Measurements from ENCODE around the gene STRADA. TPM values are rescaled to one million over a fixed set of nuclear protein-coding genes. Genes with fewer than 3 reads are reported as not detected.

The STRADA gene
- total and polyA plus RNA-seq, 3 experiments from 2014 or later: 22.8 to 57.2 (median 56.7) TPM

GRCh38 chr17:63753215-63753614, 11.6 kb upstream of the STRADA start:
- Histone ChIP-seq H3K4me3 (ENCODE audit: low read length) (no peak overlapping the region), H3K27me3 (ENCODE audit: insufficient read depth, low read length, poor library complexity, severe bottlenecking) (no peaks in the 10 kb centered on the region), H3K9me3 (ENCODE audit: low read length) (no peaks in the 10 kb centered on the region), H3K27ac (ENCODE audit: low read depth, low read length) (no peak overlapping the region), H3K36me3 (ENCODE audit: insufficient read depth, low read length) (peaks cover 47% of the 10 kb centered on the region), H3K4me1 (ENCODE audit: insufficient read depth, low read length) (peaks cover 9% of the 10 kb centered on the region)
- Mint-ChIP-seq H3K27me3 (no peaks in the 10 kb centered on the region), H3K36me3 (peaks cover 0 to 75% (median 12%) of the 10 kb centered on the region in 3 donors), H3K4me1 (peaks cover 8 to 15% (median 10%) of the 10 kb centered on the region in 3 donors), H3K9me3 (no peaks in the 10 kb centered on the region), H3K27ac (peak overlapping the region in 1 of 8 donors; percentile 2), H3K4me3 (no peak overlapping the region)
- POLR2A ChIA-PET: interaction anchor here (1.2 kb wide), 1 partner anchor 20 kb away, joined by 3 read pairs; the partner anchor contains the start of gene CCDC47
- no peak for DNase-seq
- CTCF ChIA-PET: no interaction called here

DNA sequence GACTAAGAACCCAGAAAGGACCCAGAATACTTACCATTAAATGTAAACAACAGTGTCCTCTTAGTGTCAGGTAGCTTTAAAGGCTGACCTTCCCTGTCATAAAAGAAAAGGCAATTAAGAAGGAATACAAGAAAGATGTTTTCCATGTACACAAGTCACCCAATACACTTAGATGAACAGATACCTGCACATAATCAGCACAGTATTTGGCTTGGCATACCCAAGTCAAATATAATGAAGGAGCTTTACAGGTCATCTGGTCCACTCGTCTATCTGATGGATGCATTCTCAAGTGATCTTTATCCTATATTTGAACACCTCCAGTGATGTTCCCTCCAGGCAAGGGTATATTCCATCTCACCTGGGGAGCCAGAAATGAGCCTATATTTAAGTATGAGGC, 11.1 kb upstream of the STRADA start:
- CTCF ChIA-PET: no interaction called here
- H3K27ac Mint-ChIP-seq: peak overlapping the region in 1 of 8 donors; percentile 2
- Histone ChIP-seq H3K27ac (ENCODE audit: low read depth, low read length) (no peak overlapping the region), H3K4me3 (ENCODE audit: low read length) (no peak overlapping the region), H3K27me3 (ENCODE audit: insufficient read depth, low read length, poor library complexity, severe bottlenecking) (no peaks in the 10 kb centered on the region), H3K36me3 (ENCODE audit: insufficient read depth, low read length) (peaks cover 42% of the 10 kb centered on the region), H3K4me1 (ENCODE audit: insufficient read depth, low read length) (peaks cover 9% of the 10 kb centered on the region), H3K9me3 (ENCODE audit: low read length) (no peaks in the 10 kb centered on the region)
- H3K27me3 Mint-ChIP-seq: no peaks in the 10 kb centered on the region
- H3K4me1 Mint-ChIP-seq: peaks cover 8 to 15% (median 10%) of the 10 kb centered on the region in 3 donors
- no peak for DNase-seq
- H3K9me3 Mint-ChIP-seq: no peaks in the 10 kb centered on the region
- peaks cover 0 to 72% (median 12%) of the 10 kb centered on the region in 3 donors for H3K36me3 Mint-ChIP-seq
- H3K4me3 Mint-ChIP-seq: no peak overlapping the region
- POLR2A ChIA-PET: interaction anchor here (1.2 kb wide), 1 partner anchor 21 kb away, joined by 3 read pairs; the partner anchor contains the start of gene CCDC47

GRCh38 chr17:63751806-63752205, 10.2 kb upstream of the STRADA start:
- Histone ChIP-seq H3K9me3 (ENCODE audit: low read length) (no peaks in the 10 kb centered on the region), H3K27me3 (ENCODE audit: insufficient read depth, low read length, poor library complexity, severe bottlenecking) (no peaks in the 10 kb centered on the region), H3K36me3 (ENCODE audit: insufficient read depth, low read length) (peaks cover 41% of the 10 kb centered on the region), H3K27ac (ENCODE audit: low read depth, low read length) (no peak overlapping the region), H3K4me3 (ENCODE audit: low read length) (no peak overlapping the region), H3K4me1 (ENCODE audit: insufficient read depth, low read length) (peaks cover 9% of the 10 kb centered on the region)
- CTCF ChIA-PET: interaction anchor here (1.4 kb wide), 1 partner anchor 10 kb away, joined by 3 read pairs; no protein-coding TSS in a partner anchor
- Mint-ChIP-seq H3K4me3 (peak overlapping the region in 6 of 7 donors; percentile 3 to 67 (median 36)), H3K36me3 (peaks cover 0 to 74% (median 14%) of the 10 kb centered on the region in 3 donors), H3K9me3 (no peaks in the 10 kb centered on the region), H3K27ac (peak overlapping the region in 7 of 8 donors; percentile 1 to 82 (median 73)), H3K4me1 (peaks cover 8 to 15% (median 10%) of the 10 kb centered on the region in 3 donors), H3K27me3 (no peaks in the 10 kb centered on the region)
- POLR2A ChIA-PET: interaction anchor here (0.7 kb wide), 1 partner anchor 45 kb away, joined by 4 read pairs; no protein-coding TSS in a partner anchor
- peak in 1 of 5 donors; percentile 46 for DNase-seq

DNA sequence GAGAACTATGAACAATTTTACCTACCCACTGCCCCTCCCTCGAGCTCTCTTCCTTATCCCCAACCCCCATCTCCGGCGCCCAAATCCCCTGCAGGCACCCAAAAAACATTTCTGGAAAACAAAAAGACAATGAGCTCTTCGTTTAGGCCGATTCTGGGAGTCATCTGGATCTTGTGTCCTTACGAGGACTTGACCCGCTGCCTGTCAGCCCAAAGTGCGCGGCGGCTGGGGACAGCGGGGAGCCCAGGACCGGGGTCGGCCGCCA, 524 bp downstream of the STRADA start:
- Histone ChIP-seq H3K27ac (ENCODE audit: low read depth, low read length) (peak overlapping the region; percentile 92), H3K4me1 (ENCODE audit: insufficient read depth, low read length) (peaks cover 13% of the 10 kb centered on the region), H3K36me3 (ENCODE audit: insufficient read depth, low read length) (no peaks in the 10 kb centered on the region), H3K4me3 (ENCODE audit: low read length) (peak overlapping the region; percentile 86), H3K9me3 (ENCODE audit: low read length) (no peaks in the 10 kb centered on the region), H3K27me3 (ENCODE audit: insufficient read depth, low read length, poor library complexity, severe bottlenecking) (no peaks in the 10 kb centered on the region)
- POLR2A ChIA-PET: interaction anchor here (0.6 to 3.2 kb wide), 7 partner anchors 23 to 1325 kb away, joined by 3 to 54 read pairs (median 6); partner anchors contain the start of genes CCDC47, DDX42, FTSJ3 and PSMC5
- peaks cover 17 to 25% (median 21%) of the 10 kb centered on the region in 3 donors for H3K4me1 Mint-ChIP-seq
- H3K36me3 Mint-ChIP-seq: peaks cover 0 to 23% (median 3%) of the 10 kb centered on the region in 3 donors
- no peak for DNase-seq
- peak overlapping the region; percentile 93 to 98 (median 94) for H3K27ac Mint-ChIP-seq
- CTCF ChIA-PET: interaction anchor here (0.9 to 1.0 kb wide), 3 partner anchors 9 to 38 kb away, joined by 3 to 4 read pairs (median 4); partner anchors contain the start of genes CCDC47 and DDX42
- H3K4me3 Mint-ChIP-seq: peak overlapping the region; percentile 86 to 96 (median 90)
- H3K27me3 Mint-ChIP-seq: peaks cover 0 to 2% of the 10 kb centered on the region in 2 donors
- H3K9me3 Mint-ChIP-seq: no peaks in the 10 kb centered on the region

GRCh38 chr17:63740464-63741142, 996 bp downstream of the STRADA start:
- H3K36me3 ChIP-seq (ENCODE audit: insufficient read depth, low read length): no peaks in the 10 kb centered on the region
- Mint-ChIP-seq H3K36me3 (peaks cover 0 to 18% (median 0%) of the 10 kb centered on the region in 3 donors), H3K27ac (peak overlapping the region; percentile 93 to 98 (median 94)), H3K9me3 (no peaks in the 10 kb centered on the region), H3K4me3 (peak overlapping the region; percentile 86 to 96 (median 90)), H3K4me1 (peaks cover 17 to 26% (median 23%) of the 10 kb centered on the region in 3 donors), H3K27me3 (peaks cover 0 to 2% of the 10 kb centered on the region in 2 donors)
- peak overlapping the region; percentile 86 for H3K4me3 ChIP-seq (ENCODE audit: low read length)
- peak in 1 of 5 donors; percentile 13 for DNase-seq
- no peaks in the 10 kb centered on the region for H3K9me3 ChIP-seq (ENCODE audit: low read length)
- peaks cover 13% of the 10 kb centered on the region for H3K4me1 ChIP-seq (ENCODE audit: insufficient read depth, low read length)
- ChIA-PET POLR2A (interaction anchor here (0.6 to 3.2 kb wide), 7 partner anchors 23 to 1325 kb away, joined by 3 to 54 read pairs (median 6); partner anchors contain the start of genes CCDC47, DDX42, FTSJ3 and PSMC5), CTCF (interaction anchor here (0.9 to 1.0 kb wide), 3 partner anchors 9 to 38 kb away, joined by 3 to 4 read pairs (median 4); partner anchors contain the start of genes CCDC47 and DDX42)
- peak overlapping the region; percentile 92 for H3K27ac ChIP-seq (ENCODE audit: low read depth, low read length)
- H3K27me3 ChIP-seq (ENCODE audit: insufficient read depth, low read length, poor library complexity, severe bottlenecking): no peaks in the 10 kb centered on the region

DNA sequence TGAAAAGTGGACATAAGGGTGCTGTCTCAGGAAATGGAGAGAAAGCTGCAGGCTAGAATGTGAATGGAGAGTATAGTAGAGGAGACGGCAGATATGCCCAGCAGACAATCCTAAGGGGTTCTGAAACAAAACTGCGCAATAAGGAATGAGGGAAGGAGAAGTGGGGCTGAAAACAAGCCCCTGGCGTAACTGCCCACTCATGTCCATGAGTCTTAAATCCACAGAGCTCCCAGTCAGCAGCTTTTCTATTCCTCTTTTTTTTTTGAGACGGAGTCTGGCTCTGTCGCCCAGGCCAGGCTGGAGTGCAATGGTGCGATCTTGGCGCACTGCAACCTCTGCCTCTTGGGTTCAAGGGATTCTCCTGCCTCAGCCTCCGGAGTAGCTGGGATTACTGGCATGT, 5.9 kb downstream of the STRADA start:
- Mint-ChIP-seq H3K27ac (peak overlapping the region in 2 of 8 donors; percentile 57 to 60), H3K36me3 (peaks cover 0 to 4% (median 2%) of the 10 kb centered on the region in 3 donors), H3K4me1 (peaks cover 10 to 25% (median 12%) of the 10 kb centered on the region in 3 donors), H3K9me3 (no peaks in the 10 kb centered on the region), H3K27me3 (peaks cover 0 to 2% of the 10 kb centered on the region in 2 donors), H3K4me3 (no peak overlapping the region)
- Histone ChIP-seq H3K27me3 (ENCODE audit: insufficient read depth, low read length, poor library complexity, severe bottlenecking) (no peaks in the 10 kb centered on the region), H3K36me3 (ENCODE audit: insufficient read depth, low read length) (no peaks in the 10 kb centered on the region), H3K27ac (ENCODE audit: low read depth, low read length) (no peak overlapping the region), H3K9me3 (ENCODE audit: low read length) (no peaks in the 10 kb centered on the region), H3K4me3 (ENCODE audit: low read length) (no peak overlapping the region), H3K4me1 (ENCODE audit: insufficient read depth, low read length) (peaks cover 7% of the 10 kb centered on the region)
- ChIA-PET CTCF (interaction anchor here (1.2 to 3.0 kb wide), 3 partner anchors 29 to 38 kb away, joined by 3 to 9 read pairs (median 3); no protein-coding TSS in a partner anchor), POLR2A (interaction anchor here (0.9 kb wide), 1 partner anchor 41 kb away, joined by 3 read pairs; no protein-coding TSS in a partner anchor)
- DNase-seq: no peak

- H3K27ac Mint-ChIP-seq: peak overlapping the region in 1 of 8 donors; percentile 54
- no peaks in the 10 kb centered on the region for H3K9me3 Mint-ChIP-seq
- H3K36me3 ChIP-seq (ENCODE audit: insufficient read depth, low read length): no peaks in the 10 kb centered on the region
- ChIA-PET CTCF (interaction anchor here (0.8 to 2.9 kb wide), 3 partner anchors 12 to 297 kb away, joined by 3 to 11 read pairs (median 3); no protein-coding TSS in a partner anchor), POLR2A (interaction anchor here (0.6 to 1.5 kb wide), 3 partner anchors 28 to 124 kb away, joined by 3 to 5 read pairs (median 4); no protein-coding TSS in a partner anchor)
- peaks cover 5 to 38% (median 7%) of the 10 kb centered on the region in 3 donors for H3K36me3 Mint-ChIP-seq
- no peaks in the 10 kb centered on the region for H3K4me1 ChIP-seq (ENCODE audit: insufficient read depth, low read length)
- H3K27ac ChIP-seq (ENCODE audit: low read depth, low read length): no peak overlapping the region
- DNase-seq: no peak
- H3K4me1 Mint-ChIP-seq: peaks cover 0 to 3% (median 0%) of the 10 kb centered on the region in 3 donors
- H3K9me3 ChIP-seq (ENCODE audit: low read length): no peaks in the 10 kb centered on the region
- H3K4me3 ChIP-seq (ENCODE audit: low read length): no peak overlapping the region
- H3K4me3 Mint-ChIP-seq: no peak overlapping the region
- no peaks in the 10 kb centered on the region for H3K27me3 Mint-ChIP-seq
- H3K27me3 ChIP-seq (ENCODE audit: insufficient read depth, low read length, poor library complexity, severe bottlenecking): no peaks in the 10 kb centered on the region
Observed at GRCh38 chr17:63722403-63722802, 19.2 kb downstream of the STRADA start.
